NCI-H1436 (cell line): ENCODE data around the gene EIF4G3.

Experiments
- DNase-seq: peaks from one replicate; lab custom pipeline; 2025; lab: John Stamatoyannopoulos, UW

EIF4G3 gene

DNA sequence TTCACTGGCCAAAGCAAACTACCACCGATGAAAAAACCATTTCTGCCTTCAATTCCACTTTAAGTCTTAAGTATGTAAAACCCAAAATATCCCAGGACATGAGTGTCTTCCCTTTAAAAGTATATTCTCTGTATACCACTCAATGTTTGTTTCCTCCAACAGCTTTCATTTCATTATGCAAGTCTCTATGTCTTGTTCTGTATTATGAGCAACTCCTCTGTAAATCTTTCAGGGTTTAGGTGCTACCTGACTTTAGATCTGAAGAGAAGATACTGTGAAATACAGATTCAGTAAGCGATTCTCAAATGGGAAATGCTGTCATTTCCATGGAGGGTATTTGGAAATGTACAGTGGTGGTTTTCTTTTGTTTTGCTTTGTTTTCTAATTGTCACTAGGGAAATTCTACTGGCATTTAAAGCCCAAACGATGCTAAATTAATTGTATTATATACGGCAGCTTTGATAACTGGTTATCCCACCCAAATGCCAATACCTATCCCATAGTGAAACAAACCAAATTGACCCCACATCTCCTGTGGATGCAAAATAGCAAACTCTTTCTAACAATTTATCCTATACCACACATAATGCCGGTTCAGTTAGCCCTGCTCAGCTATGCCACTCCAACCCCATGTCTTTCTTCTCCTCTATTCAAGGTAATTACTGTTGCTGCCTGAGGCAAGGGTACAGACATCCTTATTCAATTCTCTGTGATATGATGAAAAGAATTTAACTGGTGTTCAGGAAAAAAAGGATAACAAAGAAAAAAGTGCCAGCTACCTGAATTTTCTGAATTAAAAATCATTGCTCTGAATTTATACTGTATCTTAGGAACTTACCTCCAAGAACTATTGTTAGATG, 182.8 kb downstream of the EIF4G3 start:
- DNase-seq, result peak; percentile 40

DNA sequence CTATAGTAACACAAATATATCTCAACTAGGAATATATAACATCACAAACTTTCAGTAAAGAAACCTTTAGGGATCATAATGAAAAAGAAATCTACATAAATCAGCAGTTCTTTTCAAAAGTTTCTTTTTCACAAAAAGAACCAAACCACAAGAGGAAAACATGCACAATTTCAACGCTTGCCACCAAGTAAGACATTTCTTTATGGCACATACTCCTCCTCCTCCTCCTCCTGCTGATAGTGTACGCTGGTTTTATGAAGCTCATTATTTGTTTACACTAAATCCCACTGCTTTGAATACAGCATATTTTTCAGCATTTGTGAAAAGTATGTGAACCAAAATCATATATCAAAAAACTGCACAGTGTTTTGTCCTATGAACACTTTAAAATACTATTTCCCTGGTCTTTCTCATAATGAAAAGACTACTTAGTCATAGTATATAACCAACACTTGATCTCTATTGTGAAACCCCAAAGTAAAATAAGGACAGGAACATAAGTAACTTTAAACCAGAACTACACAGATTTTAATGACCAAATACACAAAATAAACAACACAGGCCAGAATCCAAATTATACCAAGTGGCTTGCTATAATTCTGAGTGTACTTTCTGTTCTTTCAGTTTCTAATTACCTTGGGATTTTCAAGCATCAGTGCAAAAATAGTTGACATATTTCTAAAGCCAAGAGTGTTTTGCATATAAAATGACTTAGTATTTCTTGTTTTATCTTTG, 184.2 kb downstream of the EIF4G3 start:
- DNase-seq, result no peak

DNA sequence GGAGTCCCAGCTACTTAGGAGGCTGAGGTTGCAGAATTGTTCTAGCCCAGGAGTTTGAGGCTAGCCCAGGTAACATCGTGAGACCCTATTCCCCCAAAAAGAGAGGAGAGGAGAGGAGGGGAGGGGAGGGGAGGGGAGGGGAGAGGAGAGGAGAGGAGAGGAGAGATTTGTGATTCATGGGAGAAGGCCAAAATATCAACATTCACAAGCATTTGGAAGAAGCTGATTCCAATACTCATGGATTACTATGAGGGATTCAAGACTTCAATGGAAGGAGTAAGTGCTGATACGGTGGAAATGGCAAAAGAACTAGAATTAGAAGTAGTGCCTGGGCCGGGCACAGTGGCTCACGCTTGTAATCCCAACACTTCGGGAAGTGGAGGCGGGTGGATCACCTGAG, 187.8 kb downstream of the EIF4G3 start:
- no peak for DNase-seq

DNA sequence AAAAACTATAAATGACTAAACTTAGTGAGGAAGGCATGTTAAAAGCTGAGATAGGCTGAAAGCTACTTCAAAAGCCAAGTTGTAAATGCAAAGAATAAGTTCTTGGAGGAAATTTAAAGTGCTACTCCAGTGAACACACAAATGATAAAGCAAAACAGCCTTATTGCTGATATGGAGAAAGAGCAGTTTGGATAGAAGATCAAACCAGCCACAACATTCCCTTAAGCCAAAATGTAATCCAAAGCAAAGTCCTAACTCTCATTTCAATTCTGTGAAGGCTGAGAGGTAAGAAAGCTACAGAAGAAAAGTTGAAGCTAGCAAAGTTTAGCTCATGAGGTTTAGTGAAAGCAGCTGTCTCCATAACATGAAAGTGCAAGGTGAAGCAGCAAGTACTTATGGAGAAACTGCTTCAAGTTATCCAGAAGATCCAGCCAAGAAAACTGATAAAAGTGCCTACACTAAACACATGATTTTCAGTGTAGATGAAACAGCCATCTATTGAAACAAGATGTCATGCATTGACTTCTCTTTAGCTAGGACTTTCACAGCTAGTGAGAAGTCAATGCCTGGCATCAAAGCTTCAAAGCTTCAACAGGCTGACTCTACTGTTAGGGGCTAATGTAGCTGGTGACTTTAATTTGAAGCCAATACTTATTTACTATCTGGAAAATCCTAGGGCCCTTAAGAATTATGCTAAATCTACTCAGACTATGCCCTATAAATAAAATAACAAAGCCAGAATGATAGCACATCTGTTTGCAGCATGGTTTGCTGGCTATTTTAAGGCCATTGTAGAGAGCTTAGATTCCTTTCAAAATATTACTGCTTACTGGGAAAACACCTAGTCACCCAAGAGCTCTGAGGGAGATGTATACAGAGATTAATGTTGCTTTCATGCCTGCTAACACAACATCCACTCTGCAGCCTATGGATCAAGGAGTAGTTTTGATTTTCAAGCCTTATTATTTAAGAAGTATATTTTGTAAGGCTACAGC, 188.6 kb downstream of the EIF4G3 start:
- DNase-seq, result no peak

DNA sequence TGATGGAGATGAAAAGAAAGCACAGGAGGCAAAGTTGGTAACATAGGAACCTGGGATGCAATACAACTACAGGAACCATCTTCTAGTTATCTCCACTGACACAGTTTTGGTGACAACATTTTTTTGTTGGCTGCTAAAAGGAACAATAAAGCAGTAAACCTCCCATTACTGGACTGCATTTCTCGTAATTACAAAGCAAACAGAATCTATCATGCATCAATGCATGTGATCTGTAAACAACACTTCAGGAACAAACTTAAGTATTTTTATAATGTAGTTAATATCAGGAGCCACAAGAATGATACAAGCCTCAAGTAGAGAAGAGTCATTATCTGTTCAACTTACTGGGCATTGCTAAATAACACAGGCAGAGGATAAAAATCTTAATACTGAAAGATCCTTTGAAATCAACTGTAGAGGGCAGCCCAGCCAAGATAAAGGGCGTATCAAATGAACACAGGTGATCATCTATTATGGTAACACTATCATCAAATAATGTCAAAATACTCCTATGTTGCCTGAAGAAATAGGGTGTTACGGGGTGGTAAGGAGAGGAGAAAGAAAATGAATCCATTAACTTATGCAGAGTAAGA, 193.3 kb downstream of the EIF4G3 start:
- DNase-seq, result no peak

DNA sequence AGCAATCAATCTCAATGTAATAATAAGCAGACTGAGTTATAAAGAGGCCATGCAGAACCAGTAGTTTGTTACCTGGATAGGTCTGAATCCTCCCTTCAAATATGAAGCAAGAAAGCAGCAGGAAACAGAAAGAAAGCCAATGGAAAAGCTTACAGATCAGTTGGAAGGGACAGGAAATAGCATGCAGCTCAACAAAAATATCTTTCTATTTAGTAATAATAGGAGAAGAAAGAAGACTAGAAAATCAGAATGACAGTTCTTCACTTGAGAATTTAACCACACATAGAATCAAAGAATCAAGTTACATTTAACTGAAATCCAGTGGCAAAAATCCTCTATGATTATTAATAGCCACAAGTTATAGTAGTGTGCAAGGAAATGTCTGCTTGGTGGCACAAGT, 194.4 kb downstream of the EIF4G3 start:
- DNase-seq, result no peak

DNA sequence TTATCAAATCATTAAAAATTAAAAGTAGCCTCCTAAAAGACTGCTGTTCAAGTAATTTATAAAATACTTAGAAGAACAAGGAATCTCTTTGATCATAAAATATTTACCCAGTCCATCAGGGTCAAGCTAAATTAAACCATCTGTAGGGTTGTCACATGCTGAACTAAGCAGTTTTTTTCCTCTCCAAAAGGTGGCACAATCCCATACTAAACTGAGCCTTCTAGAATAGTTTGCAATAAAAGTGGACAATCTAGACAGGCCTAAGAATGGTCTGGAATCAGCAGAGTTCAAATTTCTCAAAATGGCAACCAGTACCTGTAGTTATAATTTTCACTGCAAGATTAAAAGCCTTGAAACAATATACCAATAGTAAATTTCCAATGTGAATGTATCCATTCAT, 194.8 kb downstream of the EIF4G3 start:
- DNase-seq, result no peak

DNA sequence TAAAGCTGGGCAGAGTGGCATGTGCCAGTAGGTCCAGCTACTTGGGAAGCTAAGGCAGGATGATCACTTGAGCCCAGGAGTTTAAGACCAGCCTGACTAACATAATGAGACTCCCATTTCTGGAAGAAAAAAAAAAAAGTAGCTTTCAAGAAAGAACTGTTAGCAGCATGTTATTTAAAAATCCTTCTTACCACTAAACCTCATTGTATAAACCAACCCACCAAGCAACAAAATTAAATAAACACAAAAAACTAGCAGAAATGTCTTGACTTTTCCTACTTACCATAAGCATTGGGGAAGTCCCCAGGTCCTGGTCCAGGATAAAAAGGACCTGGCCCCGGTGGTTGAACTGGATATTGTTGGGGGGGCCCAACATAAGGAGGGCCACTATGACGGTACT, 196.6 kb downstream of the EIF4G3 start:
- no peak for DNase-seq

DNA sequence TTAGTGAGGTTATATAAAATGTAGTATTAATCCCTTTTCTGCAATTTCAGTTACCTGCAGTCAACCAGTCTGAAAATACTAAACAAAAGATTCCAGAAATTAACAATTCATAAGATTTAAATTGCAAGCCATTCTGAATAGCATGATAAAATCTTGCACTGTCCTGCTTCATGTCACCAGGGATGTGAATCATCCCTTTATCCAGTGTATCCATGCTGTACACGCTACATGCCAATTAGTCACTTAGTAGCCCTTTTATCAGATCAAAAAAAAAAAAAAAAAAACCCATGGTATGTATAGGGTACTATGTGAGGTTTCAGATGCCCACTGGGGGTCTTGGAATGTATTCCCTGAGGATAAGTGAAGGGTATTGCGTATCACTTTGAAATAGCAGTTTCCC, 198.3 kb downstream of the EIF4G3 start:
- no peak for DNase-seq

DNA sequence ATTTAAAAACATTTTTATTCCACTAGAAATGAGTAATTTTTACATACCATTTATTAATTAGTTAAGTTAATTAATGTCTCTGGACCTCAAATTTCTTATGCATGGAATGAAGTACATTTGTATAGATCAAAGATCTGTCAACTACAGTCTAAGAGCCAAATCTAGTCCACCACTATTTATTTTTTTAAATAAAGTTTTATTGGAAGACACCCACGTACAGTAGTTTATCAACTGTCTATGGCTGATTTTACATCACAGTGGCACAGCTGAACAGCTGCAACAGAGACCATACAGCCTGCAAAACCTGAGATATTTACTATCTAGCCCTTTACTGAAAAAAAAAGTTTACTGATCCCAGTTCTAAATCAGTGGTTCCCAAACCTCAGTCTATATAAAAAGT, 201.0 kb downstream of the EIF4G3 start:
- DNase-seq, result no peak

DNA sequence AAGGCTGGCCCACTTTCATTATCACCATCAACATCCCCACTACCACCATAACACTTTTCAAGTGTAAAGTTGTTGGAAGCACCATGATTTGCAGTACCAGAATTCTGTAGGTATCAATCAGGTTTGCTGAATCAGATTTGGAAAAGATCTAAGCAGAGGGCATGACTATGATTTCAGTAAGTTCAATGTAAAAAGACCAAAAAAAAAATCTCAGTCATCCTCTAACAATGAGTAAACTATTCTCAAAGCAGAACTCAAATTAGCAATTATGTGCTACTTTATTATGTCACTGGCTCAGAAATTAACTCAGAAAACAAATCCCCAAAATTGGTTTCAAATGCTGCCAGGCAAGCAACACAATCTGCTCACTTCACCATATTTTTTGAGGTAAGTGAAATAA, 201.7 kb downstream of the EIF4G3 start:
- no peak for DNase-seq

DNA sequence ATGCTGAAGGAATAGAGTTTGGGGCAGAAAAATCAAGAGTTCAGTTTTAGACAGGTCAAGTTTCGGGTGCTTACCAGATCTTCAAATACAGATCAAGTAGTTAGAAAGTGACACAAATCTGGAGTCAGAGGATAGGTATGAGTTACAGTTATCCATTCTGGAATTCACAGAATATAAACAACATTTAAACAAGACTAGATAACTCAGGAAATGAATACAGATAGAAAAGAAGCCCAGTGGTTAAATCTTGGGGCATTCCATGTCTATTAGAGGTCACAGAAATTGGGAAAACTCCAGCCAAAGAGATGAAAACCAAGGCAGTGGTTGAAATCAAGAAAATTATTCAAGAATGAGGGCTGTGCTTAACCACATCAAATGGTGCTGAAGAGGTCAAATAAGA, 202.6 kb downstream of the EIF4G3 start:
- no peak for DNase-seq

DNA sequence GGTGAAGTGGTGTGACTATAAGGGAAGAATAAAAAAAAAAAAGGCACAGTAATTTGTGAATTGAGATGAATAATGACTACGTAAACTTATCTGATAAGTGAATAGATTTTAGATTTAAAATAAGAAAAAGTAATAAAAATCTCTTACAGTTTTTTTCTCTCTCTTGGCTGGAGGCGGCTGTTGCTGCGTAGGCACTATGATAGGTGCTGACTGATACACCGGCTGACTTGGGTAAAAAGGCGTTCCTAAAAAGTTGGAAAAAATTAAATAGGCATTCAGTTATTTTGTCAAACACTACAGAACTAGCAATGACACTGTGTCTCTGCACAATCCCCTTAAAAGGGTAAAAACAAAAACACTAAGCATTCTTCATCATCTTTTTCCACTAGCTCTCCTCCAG, 203.8 kb downstream of the EIF4G3 start:
- no peak for DNase-seq

DNA sequence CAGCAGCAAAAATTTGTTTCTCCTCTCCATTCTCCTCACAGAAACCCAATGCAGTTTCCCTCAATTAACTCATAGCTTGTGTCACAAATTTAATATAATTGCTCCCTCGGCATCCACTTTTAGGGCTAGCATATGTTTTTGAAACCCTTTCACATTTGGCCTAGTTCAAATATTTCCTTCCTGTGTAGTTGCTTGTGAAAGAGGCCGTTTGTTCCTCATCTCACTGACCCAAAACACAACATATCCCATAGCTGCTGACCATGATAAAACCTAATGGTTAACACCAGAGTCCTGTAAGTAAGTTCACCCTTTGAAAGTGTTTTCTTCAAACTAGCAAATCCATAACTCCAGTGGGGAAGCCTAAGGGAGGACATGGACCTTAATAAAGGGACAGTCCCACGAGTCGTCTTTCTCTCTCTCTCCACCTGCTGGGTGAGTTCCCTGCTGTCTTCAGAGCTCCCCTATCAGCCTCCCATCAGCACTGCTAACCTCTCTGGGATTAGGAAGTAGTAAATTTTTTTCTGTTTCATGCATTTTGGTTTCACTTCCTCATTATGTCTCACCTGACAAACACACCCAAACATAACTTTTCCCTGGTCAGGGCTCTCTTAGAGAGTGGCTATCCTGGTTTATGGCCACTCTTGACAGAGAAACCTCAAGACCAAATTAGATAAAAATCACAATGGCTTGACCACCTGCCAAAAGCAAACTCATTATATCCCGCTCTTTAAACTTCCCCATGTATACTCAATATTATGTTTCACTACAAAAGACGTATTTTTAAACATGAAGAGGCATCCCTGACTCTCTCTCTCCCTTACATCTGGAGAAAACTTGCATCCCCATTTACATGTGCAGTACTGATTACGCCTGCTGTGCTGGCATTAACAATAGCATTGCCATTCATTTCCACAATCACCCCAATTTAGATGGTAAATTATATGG, 211.9 kb downstream of the EIF4G3 start:
- no peak for DNase-seq

DNA sequence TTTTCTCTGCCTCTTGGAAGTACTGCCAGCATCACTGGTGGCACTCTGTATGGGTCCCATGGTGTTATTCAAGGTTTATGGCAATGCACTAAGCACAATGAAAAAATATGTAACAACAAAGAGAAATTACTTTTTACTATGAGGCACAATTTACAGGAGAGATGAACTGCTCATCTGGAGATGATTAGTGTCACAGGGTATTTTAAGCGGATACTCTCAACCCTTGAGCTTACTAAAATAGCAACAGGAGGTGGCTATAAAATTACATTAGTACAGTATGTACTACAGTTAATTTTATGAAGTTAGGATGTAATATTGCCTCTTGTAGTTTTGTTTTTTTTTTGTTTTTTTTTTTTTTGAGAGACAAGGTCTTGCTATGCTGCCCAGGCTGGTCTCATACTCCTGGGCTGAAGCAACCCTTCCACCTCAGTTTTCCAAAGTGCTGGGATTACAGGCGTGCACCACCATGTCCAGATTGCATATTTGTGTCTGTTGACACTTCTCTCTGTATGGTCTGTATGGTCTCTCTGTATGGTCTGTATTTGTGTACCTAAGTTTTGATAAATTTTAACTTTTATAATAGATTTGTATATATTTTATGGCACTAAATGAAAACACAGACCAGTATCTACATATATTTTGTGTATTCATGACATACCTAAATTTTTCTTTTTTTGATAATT, 214.0 kb downstream of the EIF4G3 start:
- DNase-seq, result no peak

DNA sequence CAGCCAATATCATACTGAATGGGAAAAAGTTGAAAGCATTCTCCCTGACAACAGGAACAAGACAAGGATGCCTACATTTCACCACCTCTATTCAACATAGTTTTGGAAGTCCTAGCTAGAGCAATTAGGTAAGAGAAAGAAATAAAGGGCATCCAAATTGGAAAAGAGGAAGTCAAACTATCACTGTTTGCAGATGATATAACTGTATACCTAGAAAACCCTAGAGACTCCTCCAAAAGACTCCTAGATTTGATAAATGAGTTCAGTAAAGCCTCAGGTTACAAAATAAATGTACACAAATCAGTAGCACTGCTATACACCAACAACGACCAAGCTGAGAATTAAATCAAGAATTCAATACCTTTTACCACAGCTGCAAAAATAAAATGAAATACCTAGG, 218.3 kb downstream of the EIF4G3 start:
- DNase-seq, result no peak

DNA sequence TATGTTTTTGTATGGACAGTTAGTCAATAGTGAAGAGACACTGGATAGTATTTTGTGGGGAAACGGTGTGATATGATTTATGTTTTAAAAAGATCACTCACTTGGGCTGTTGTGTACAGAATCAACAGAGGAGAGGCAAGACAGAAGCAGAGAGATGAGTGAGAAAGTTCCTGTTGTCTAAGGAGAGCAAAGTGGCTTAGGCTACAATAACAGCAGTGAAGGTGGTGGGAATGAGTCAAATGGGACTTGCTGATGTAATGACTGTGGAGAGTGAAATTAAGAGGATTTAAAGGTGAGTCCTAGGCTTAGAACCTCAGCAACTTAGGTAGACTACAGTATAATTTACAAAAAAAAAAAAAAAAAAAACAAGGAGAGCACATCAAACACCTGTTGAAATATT, 220.4 kb downstream of the EIF4G3 start:
- DNase-seq, result no peak

DNA sequence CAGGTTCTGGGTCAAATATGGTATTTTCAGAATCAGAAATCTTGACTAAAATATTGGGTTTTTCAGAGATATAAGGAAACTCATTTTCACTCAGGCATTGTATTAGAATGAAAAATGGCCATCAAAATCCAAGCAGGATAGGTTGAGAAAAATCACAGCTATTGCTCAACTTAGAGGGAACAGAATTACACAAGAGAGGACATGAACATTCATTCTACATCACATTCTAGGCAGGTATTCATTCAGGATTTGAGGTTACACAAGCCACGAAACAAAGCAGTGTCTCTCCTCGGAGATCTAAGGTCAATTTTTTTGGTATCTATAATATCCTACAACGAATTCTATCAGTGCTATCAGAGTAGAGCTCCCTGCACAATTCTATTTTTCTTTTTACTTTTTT, 226.0 kb downstream of the EIF4G3 start:
- no peak for DNase-seq

DNA sequence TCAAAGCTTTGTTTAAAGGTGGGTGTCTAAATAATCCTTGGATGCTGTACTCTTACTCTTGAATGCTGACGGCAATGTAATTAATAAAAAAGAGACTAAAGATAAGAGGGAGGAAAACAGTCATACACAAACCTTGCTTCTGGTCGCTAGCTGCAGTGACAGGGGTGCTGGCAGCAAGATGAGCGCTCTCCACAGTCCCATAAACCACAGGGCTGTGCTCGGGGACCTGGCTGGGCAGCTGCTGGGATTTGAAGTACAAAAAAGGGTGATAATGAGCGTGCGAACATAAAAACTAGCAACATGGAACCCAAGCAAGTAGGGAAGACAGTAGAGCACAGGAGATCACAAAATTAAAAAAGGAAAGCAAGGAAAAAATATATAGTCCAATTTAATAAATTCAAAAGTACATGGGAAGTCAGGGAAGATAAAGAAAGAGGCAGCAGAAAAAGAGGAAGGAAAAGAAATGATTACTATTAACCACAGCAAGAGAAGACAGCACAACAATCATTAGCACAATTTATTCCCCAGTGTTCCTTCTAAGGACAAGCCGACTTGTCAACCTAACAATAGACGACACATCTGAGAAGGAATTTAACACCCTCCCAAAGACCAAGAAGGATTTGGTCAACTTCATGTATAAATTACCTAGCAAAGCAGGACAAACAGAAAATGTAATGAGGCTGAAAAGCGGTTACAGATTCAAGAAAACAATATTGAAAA, 226.7 kb downstream of the EIF4G3 start:
- no peak for DNase-seq

DNA sequence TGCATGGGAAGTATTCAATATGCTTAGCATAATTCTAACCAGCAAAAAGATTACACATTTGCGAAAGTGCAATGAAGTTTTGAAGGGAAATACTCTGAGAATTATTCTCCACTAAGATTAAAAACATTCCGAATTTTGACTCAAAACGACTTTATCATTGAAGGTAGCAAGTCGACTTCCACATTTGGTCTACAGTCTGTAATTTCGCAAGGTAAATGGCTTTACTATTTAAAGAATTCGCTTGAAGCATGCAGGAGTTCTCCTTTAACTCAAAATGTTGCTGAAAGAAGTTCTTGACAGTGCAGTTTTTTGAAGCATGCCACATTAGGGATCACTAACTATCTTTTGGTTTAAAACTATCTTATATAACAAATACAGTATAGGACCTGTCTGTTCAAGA, 228.6 kb downstream of the EIF4G3 start:
- DNase-seq, result no peak
